OCI-M2 (cell line): Measurements from ENCODE around the gene LCN12.
"Not testable (repeated sequence)": the region's sequence is repeated elsewhere in the genome, so short reads cannot be mapped to it uniquely, and the experiment has no call there.

Source experiments
- DNase-seq: peaks from one replicate; lab custom pipeline; 2025; ENCODE audit not compliant: unreplicated experiment; lab: John Stamatoyannopoulos, UW

Gene LCN12

GRCh38 chr9:136985027-136985602 lies 33.0 kb downstream of the LCN12 start:
- no peak for DNase-seq

DNA sequence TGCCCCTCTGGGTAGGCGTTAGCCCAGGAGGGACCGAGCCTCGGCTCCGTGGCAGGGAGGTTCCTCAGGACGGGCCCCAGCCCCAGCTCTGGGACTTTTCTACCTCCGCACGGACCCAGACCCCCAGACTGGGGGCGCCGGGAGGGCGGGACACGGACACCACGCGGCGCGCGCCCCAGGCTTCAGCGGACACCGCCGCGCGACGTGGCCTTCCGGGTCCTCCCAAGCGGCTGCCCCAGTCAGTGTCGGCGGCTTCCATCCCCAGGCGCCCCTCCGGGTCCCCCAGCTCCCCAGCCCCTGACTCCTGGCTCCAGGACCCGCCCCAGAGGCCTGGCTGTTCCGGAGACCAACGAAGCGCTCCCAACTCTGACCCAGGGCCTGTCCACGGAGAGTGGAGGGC lies 33.8 kb downstream of the LCN12 start:
- no peak for DNase-seq

GRCh38 chr9:136988872-136989271 lies 36.8 kb downstream of the LCN12 start:
- no peak for DNase-seq

- no peak for DNase-seq
Measured at GRCh38 chr9:136990242-136990911, 38.3 kb downstream of the LCN12 start.

DNA sequence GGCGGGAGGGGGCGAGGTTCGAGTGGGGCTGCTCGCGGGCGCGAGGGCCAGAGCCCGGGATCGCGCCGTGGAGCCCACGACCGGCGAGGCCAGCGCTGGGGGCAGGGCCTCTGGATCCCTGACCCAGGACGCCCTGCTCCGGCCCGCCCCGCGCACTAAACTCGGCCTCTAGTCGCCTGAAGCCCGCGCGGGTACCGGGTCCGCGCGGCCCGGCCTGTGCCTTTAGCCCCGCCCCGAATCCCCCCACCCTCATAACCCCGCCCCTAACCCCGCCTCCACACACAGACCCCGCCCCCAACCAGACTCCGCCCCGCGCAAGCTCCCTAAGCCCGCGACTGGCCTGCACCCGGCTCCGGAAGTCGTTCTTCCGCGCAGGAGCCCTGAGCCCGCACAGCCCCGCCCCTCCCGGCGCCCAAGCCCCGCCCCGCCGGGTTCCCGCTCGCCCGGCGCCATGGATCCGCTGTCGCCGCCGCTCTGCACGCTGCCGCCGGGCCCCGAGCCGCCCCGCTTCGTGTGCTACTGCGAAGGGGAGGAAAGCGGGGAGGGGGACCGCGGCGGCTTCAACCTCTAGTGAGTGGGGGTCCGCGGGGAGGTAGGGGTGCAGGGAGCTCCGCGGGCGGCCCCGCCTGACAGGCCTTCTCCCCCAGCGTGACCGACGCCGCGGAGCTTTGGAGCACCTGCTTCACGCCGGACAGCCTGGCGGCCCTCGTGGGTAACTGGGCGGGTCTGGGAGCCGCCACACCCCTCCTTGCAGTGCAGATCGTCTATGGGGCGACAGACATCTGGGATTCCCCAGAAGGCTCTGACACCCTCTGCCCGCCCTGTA lies 40.1 kb downstream of the LCN12 start, which contains the start of gene PAXX:
PAXX (plus strand) TSS at position 430 of the 826 bp plus-strand sequence; CDS start at position 452, 22 bp downstream.
- DNase-seq: peak; percentile 17

GRCh38 chr9:136992819-136993369 lies 40.8 kb downstream of the LCN12 start:
- DNase-seq: no peak

DNA sequence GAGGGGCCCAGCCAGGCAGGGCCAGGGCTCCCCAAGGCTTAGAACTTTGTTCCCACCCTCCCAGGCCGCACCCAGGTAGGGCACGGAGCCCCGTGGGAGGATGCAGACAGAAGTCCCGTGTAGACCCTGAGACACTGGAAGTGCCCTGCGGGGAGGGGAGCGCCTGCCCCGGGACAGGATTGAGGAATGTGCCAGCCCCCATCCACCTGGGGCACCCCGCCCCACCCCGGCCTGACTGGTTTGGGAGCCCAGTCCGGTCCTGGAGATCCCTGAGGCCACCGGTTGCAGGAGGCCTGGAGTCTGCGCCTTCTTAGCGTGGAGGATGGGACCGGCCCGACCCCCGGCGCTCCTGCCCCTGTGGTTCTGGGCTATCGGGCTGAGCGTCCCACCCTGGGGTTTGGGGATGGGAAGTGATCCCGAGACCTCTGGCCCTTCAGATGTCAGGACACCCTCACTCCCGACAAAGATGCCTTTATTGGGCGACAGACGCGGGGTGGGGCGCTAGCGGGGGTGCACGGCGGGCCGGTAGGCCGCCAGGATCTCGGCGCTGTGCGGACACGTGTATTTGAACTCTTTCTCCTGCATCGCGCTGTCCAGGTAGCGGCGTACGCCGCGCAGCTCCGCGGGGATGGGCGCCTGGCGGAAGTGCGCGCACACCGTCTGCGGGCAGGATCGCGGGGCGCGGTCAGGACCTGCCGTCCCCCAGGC lies 42.3 kb downstream of the LCN12 start:
- DNase-seq: no peak

- DNase-seq: no peak
Measured at GRCh38 chr9:136994888-136995230, 42.8 kb downstream of the LCN12 start.

GRCh38 chr9:136995362-136995761 lies 43.3 kb downstream of the LCN12 start:
- DNase-seq: no peak

DNA sequence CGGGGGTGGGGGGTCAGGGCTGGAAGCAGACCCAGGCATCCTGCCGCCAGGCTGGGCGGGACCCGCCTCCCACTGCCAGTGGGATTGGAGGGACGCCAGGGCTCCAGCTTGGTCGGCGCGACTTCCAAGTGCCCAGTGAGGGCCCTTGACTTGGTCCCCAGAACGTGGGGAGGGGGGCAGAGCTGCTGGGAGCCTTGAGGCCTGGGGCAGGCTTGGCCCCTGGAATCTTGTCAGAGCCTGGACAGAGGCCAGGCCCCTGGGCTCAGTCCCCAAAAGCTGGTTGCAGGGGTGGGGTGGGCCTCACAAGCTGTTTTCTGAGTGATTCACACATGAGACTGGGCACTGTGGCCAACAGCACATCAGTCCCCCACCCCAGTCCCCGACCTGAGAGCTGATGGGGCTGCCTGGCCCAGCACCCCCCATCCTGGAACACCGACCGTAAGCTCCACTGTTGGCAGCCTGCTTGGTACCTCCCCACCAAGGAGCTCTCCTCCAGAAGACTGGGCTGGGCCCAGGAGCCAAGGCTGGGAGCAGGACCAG lies 43.8 kb downstream of the LCN12 start:
- no peak for DNase-seq

- no peak for DNase-seq
Measured at GRCh38 chr9:136996361-136997292, 44.6 kb downstream of the LCN12 start, which contains the start of gene CLIC3. TSS of gene CLIC3 (minus strand) at chr9:136996568. CDS start at chr9:136996543, 25 bp downstream.

DNA sequence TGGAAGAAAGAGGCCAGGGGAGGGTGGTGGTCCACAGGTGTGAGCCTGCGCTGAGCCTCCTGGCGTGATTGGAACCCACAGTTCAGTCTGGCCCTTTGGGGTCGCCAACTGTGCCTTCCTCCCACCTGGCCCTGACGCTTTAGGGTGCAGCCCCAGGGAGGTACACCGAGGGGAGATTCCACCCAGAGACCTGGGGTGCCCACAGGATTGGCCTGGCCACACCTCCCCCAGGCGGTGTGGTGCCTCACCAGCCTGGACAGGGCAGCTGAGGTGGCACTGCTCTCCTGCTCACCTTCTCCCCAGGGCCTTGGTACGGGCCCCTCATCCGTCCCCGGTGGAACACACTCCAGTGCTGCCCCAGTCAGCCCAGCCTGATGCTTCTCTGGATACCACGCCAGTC lies 45.3 kb downstream of the LCN12 start:
- DNase-seq: no peak

GRCh38 chr9:136997830-136998234 lies 45.8 kb downstream of the LCN12 start:
- DNase-seq: no peak

DNA sequence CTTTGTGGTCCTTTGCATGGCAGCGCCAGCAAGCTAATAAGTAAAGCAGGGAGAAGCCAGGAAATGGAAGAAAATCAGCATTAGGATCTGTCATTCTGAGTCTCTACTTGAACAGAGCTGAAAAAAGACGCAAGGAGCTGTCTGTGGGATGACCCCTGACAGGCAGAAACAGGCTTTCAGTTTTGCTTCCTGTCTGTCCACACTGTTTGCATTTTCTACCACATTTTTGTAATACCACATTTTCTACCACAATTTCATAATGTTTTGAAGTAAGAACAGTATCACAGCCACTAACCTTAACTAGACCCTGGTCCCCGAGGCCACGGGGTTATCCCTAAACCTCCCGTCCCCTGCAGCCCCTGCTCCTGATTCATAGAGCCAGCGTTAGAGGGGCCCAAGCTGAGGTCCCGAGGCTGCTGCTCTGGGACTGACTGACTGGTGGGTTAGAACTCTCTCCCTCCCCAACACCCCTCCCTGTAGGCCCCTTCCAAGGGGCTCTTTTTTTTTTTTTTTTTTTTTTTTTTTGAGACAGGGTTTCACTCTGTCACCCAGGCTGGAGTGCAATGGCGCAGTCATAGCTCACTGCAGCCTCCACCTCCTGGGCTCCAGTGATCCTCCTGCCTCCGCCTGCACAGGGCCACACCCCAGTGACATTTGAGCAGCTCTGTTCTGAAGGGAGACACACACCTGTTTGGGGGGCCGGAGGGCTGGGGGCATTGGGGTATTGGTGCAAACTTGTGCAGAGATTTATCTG lies 48.3 kb downstream of the LCN12 start:
- no peak for DNase-seq

DNA sequence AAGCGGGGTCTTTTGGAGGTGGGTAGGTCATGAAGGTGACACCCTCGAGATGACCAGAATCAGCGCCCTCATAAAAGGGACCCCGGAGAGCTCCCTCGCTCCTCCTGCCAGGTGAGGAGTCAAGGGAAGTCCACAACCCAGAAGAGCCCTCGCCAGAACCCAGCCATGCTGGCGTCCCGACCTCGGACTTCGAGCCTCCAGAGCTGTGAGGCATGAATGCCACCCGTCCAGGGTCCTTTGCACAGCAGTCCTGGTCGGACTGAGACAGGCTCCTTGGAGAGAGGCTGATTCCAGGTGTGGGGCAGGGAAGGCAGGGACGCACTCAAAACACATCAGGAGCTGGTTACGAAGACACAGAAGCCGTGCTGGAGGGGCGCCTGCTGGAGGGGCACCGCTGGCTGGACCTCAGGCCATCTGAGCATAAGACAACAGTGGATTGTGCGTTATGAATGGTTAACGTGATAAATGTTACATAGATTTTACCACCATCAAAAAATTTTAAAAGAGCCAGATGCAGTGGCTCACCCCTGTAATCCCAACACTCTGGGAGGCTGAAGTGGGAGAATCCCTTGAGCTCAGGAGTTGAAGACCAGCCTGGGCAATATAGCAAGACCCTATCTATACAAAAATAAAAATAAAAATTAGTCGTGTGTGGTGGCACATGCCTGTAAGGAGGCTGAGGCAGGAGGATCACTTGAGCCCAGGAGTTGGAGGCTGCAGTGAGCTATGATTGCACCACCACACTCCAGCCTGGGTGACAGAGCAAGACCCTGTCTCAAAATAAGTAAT lies 50.0 kb downstream of the LCN12 start:
- DNase-seq: no peak

- no peak for DNase-seq
Measured at GRCh38 chr9:137002646-137003041, 50.6 kb downstream of the LCN12 start.

GRCh38 chr9:137004285-137004684 lies 52.2 kb downstream of the LCN12 start:
- DNase-seq: not testable (repeated sequence)
